ENCODE results near the gene WDR33. TPM values are rescaled to one million over a fixed set of nuclear protein-coding genes. Genes with fewer than 3 reads are reported as not detected.
A peak's percentile ranks its signal among the peaks of the same experiment; 100 is the strongest.

Gene WDR33
- total RNA-seq, 2 donors from 2014 or later = 76.3 to 82.5 TPM

GRCh38 chr2:127656569-127657231 is 154.3 kb downstream of the WDR33 start:
- no peak overlapping the region for H3K9ac ChIP-seq (ENCODE audit: extremely low read depth, low read length, poor library complexity, severe bottlenecking)
- peaks cover 4% of the 10 kb centered on the region for H3K36me3 Mint-ChIP-seq (ENCODE audit: low read depth)
- no peak overlapping the region for H3K27ac ChIP-seq (ENCODE audit: low read depth, low read length)
- peaks cover 7% of the 10 kb centered on the region for H3K4me1 Mint-ChIP-seq
- H3K27ac Mint-ChIP-seq = no peak overlapping the region
- DNase-seq = no peak
- WGBS, 2 experiments (ENCODE audit: insufficient coverage in 1 of 2, insufficient read length in 1 of 2) = 89 to 96% methylated on average over 11 to 15 of the region's 15 CpGs
- no peaks in the 10 kb centered on the region for H3K4me1 ChIP-seq (ENCODE audit: control insufficient read depth, insufficient read depth, low read length)
- no peak overlapping the region for H3K4me3 Mint-ChIP-seq
- H3K36me3 ChIP-seq (ENCODE audit: control insufficient read depth, insufficient read depth, low read length) = peaks cover 5% of the 10 kb centered on the region
- peaks cover 5% of the 10 kb centered on the region for H3K27me3 Mint-ChIP-seq (ENCODE audit: insufficient read depth)
- peaks cover 6% of the 10 kb centered on the region for H3K9me3 ChIP-seq (ENCODE audit: control insufficient read depth, low read length)
- TF ChIP-seq CTCF (conservative IDR thresholded peaks at IDR 0.05) = no peak
- no peaks in the 10 kb centered on the region for H3K27me3 ChIP-seq (ENCODE audit: control insufficient read depth, insufficient read depth, low read length, poor library complexity, severe bottlenecking)
- H3K9me3 Mint-ChIP-seq = peaks cover 4% of the 10 kb centered on the region
- no peak overlapping the region for H3K4me3 ChIP-seq (ENCODE audit: low read length)

GRCh38 chr2:127655209-127656073 is 155.5 kb downstream of the WDR33 start:
- Histone ChIP-seq H3K27ac (ENCODE audit: low read depth, low read length) (peak overlapping the region; percentile 49), H3K4me3 (ENCODE audit: low read length) (no peak overlapping the region), H3K9ac (ENCODE audit: extremely low read depth, low read length, poor library complexity, severe bottlenecking) (no peak overlapping the region), H3K27me3 (ENCODE audit: control insufficient read depth, insufficient read depth, low read length, poor library complexity, severe bottlenecking) (no peaks in the 10 kb centered on the region), H3K4me1 (ENCODE audit: control insufficient read depth, insufficient read depth, low read length) (no peaks in the 10 kb centered on the region), H3K9me3 (ENCODE audit: control insufficient read depth, low read length) (peaks cover 5% of the 10 kb centered on the region), H3K36me3 (ENCODE audit: control insufficient read depth, insufficient read depth, low read length) (peaks cover 4% of the 10 kb centered on the region)
- 89 to 92% methylated on average over 7 to 16 of the region's 16 CpGs for WGBS, 2 experiments (ENCODE audit: insufficient coverage in 1 of 2, insufficient read length in 1 of 2)
- Mint-ChIP-seq H3K27ac (no peak overlapping the region), H3K36me3 (ENCODE audit: low read depth) (peaks cover 3% of the 10 kb centered on the region), H3K9me3 (peaks cover 4% of the 10 kb centered on the region), H3K4me3 (no peak overlapping the region), H3K4me1 (peaks cover 7% of the 10 kb centered on the region), H3K27me3 (ENCODE audit: insufficient read depth) (peaks cover 3% of the 10 kb centered on the region)
- no peak for DNase-seq
- no peak for TF ChIP-seq CTCF (conservative IDR thresholded peaks at IDR 0.05)

GRCh38 chr2:127654838-127655175 is 156.2 kb downstream of the WDR33 start:
- Mint-ChIP-seq H3K9me3 (no peaks in the 10 kb centered on the region), H3K4me3 (no peak overlapping the region)

More at GRCh38 chr2:127654838-127655175, 156.2 kb downstream of the WDR33 start:
- TF ChIP-seq CTCF (conservative IDR thresholded peaks at IDR 0.05) = no peak
- Histone ChIP-seq H3K27me3 (ENCODE audit: control insufficient read depth, insufficient read depth, low read length, poor library complexity, severe bottlenecking) (no peaks in the 10 kb centered on the region), H3K27ac (ENCODE audit: low read depth, low read length) (no peak overlapping the region), H3K9ac (ENCODE audit: extremely low read depth, low read length, poor library complexity, severe bottlenecking) (no peak overlapping the region), H3K4me3 (ENCODE audit: low read length) (no peak overlapping the region), H3K36me3 (ENCODE audit: control insufficient read depth, insufficient read depth, low read length) (no peaks in the 10 kb centered on the region), H3K9me3 (ENCODE audit: control insufficient read depth, low read length) (no peaks in the 10 kb centered on the region), H3K4me1 (ENCODE audit: control insufficient read depth, insufficient read depth, low read length) (no peaks in the 10 kb centered on the region)
- no peak for DNase-seq
- Mint-ChIP-seq H3K27ac (no peak overlapping the region), H3K36me3 (ENCODE audit: low read depth) (no peaks in the 10 kb centered on the region), H3K4me1 (peaks cover 7% of the 10 kb centered on the region), H3K27me3 (ENCODE audit: insufficient read depth) (peaks cover 3% of the 10 kb centered on the region)
- WGBS, 2 experiments (ENCODE audit: insufficient coverage in 1 of 2, insufficient read length in 1 of 2) = 96 to 97% methylated on average over 7 to 8 of the region's 8 CpGs

All from endodermal cell (in vitro differentiated cells).